SIG-M5 treated with dmso at 0.1 percent for 504 hours (cell line): ENCODE results near the gene CPNE7.

Experiments
- DNase-seq: peaks from one replicate; lab custom pipeline; 2025; ENCODE audit not compliant: unreplicated experiment; lab: John Stamatoyannopoulos, UW

Gene CPNE7

GRCh38 chr16:89575247-89576152, at the start of gene CPNE7:
TSS of gene CPNE7 (plus strand) at chr16:89575758. CDS start at chr16:89575898, 140 bp downstream.
- DNase-seq: no peak

- no peak for DNase-seq
These were observed 46.5 kb upstream of the CPNE7 start for GRCh38 chr16:89529097-89529496.

GRCh38 chr16:89530401-89531381, 44.9 kb upstream of the CPNE7 start:
- DNase-seq: no peak

- DNase-seq: no peak
These were observed 43.6 kb upstream of the CPNE7 start for GRCh38 chr16:89531821-89532526.

GRCh38 chr16:89534252-89534756, 41.3 kb upstream of the CPNE7 start:
- DNase-seq: peak; percentile 96

GRCh38 chr16:89536371-89536770, 39.2 kb upstream of the CPNE7 start:
- DNase-seq: no peak

GRCh38 chr16:89536886-89537548, 38.5 kb upstream of the CPNE7 start:
- no peak for DNase-seq

GRCh38 chr16:89537549-89537925, 38.0 kb upstream of the CPNE7 start:
- no peak for DNase-seq

GRCh38 chr16:89538286-89538685, 37.3 kb upstream of the CPNE7 start:
- DNase-seq: no peak

GRCh38 chr16:89540557-89540956, 35.0 kb upstream of the CPNE7 start:
- DNase-seq: no peak

GRCh38 chr16:89541792-89542191, 33.8 kb upstream of the CPNE7 start:
- no peak for DNase-seq

- no peak for DNase-seq
These were observed 31.4 kb upstream of the CPNE7 start for GRCh38 chr16:89544113-89544512.

GRCh38 chr16:89544713-89545043, 30.9 kb upstream of the CPNE7 start:
- no peak for DNase-seq

GRCh38 chr16:89545044-89545830, 30.3 kb upstream of the CPNE7 start:
- no peak for DNase-seq

GRCh38 chr16:89545831-89546574, 29.6 kb upstream of the CPNE7 start:
- DNase-seq: no peak

GRCh38 chr16:89546781-89547180, 28.8 kb upstream of the CPNE7 start:
- DNase-seq: no peak

- no peak for DNase-seq
These were observed 28.3 kb upstream of the CPNE7 start for GRCh38 chr16:89547291-89547690.

- no peak for DNase-seq
These were observed 27.7 kb upstream of the CPNE7 start for GRCh38 chr16:89547860-89548259.
